OCI-LY7 (cell line): ENCODE measurements around the gene CD300C. TPM values are rescaled to one million over a fixed set of nuclear protein-coding genes. Genes with fewer than 3 reads are reported as not detected.

Experiments used
- BruUV-seq: library from RNA; stranded (reverse); fragments of 400-500 nt; replicated peaks from 2 replicates; lab custom pipeline; 2021; lab: Mats Ljungman, UMichigan
- CTCF ChIA-PET: fragments of 300-600 bp; sonication (Branson Sonifier 250); formaldehyde crosslinking; loops from one replicate; lab custom pipeline; 2022; ENCODE audit warnings: antibody characterized with exemption; ENCODE audit not compliant: unreplicated experiment; lab: Charles Lee
- POLR2A ChIA-PET: fragments of 300-600 bp; sonication (Branson Sonifier 250); formaldehyde crosslinking; loops from one replicate; lab custom pipeline; 2022; ENCODE audit warnings: antibody characterized with exemption; lab: Charles Lee
- DNase-seq: peaks from one replicate; pipeline ENCODE4 v3.0.0-alpha.2; 2015; ENCODE audit warnings: low spot score
- H2AFZ ChIP-seq: fragments of 200-600 bp; sonication (generic), shearing (Covaris generic); 2 replicates; pipeline ENCODE4 v1.6.1; 2014; ENCODE audit warnings: mild to moderate bottlenecking, antibody characterized with exemption, low read length, moderate library complexity
- H3K27ac ChIP-seq: fragments of 200-600 bp; sonication (generic); 2 replicates; pipeline ENCODE4 v1.5.1; 2014; ENCODE audit warnings: mixed run types, low read depth, mild to moderate bottlenecking, moderate library complexity, low read length, inconsistent platforms; ENCODE audit not compliant: poor library complexity, severe bottlenecking
- H3K36me3 ChIP-seq: fragments of 200-600 bp; sonication (generic); 2 replicates; pipeline ENCODE4 v1.6.1; 2014; ENCODE audit warnings: mild to moderate bottlenecking, antibody characterized with exemption, low read length, moderate library complexity, mixed read lengths; ENCODE audit not compliant: insufficient read depth
- H3K4me1 ChIP-seq: fragments of 200-600 bp; sonication (generic); 2 replicates; pipeline ENCODE4 v1.5.1; 2014; ENCODE audit warnings: mild to moderate bottlenecking, low read length; ENCODE audit not compliant: insufficient read depth, poor library complexity, severe bottlenecking
- H3K4me2 ChIP-seq: fragments of 200-600 bp; sonication (generic); 2 replicates; pipeline ENCODE4 v1.6.1; 2014; ENCODE audit warnings: mild to moderate bottlenecking, low read length
- H3K4me3 ChIP-seq: fragments of 200-600 bp; sonication (generic); 2 replicates; pipeline ENCODE4 v1.5.1; 2014; ENCODE audit warnings: mild to moderate bottlenecking, low read depth, low read length; ENCODE audit not compliant: poor library complexity, severe bottlenecking
- H3K79me2 ChIP-seq: fragments of 200-600 bp; sonication (generic); 2 replicates; pipeline ENCODE4 v1.6.1; 2016; ENCODE audit warnings: low read depth, mild to moderate bottlenecking, low read length, moderate library complexity, mixed read lengths; ENCODE audit not compliant: insufficient read depth
- H3K9me2 ChIP-seq: fragments of 200-600 bp; sonication (generic); 2 replicates; pipeline ENCODE4 v1.6.1; 2016; ENCODE audit warnings: mild to moderate bottlenecking, low read length, mixed read lengths; ENCODE audit not compliant: insufficient read depth
- H3K9me3 ChIP-seq: fragments of 200-600 bp; sonication (generic); 2 replicates; pipeline ENCODE4 v1.6.1; 2014; ENCODE audit warnings: mild to moderate bottlenecking, mixed run types, low read length, mixed read lengths
- H4K20me1 ChIP-seq: fragments of 200-600 bp; sonication (generic); 2 replicates; pipeline ENCODE4 v1.6.1; 2014; ENCODE audit warnings: mild to moderate bottlenecking, antibody characterized with exemption, low read length, moderate library complexity, mixed read lengths; ENCODE audit not compliant: insufficient read depth
- CTCF ChIP-seq: fragments of 200-600 bp; sonication (generic); conservative IDR thresholded peaks from 2 replicates; pipeline ENCODE4 v1.5.1; 2014; ENCODE audit warnings: mild to moderate bottlenecking, antibody characterized with exemption, low read length, moderate library complexity, mixed read lengths
- EZH2phosphoT487 ChIP-seq: fragments of 200-600 bp; sonication (generic); IDR thresholded peaks from 2 replicates; pipeline ENCODE4 v1.6.1; 2018; ENCODE audit warnings: low read depth, borderline replicate concordance, mild to moderate bottlenecking, mixed run types, antibody characterized with exemption, low read length, moderate library complexity, mixed read lengths
- intact Hi-C: fragments of 100-400 bp; cut with micrococcal nuclease; formaldehyde crosslinking; loops from one replicate; pipeline ENCODE4 v1.10.0; 2022; ENCODE audit not compliant: unreplicated experiment
- total RNA-seq, 2 experiments: library from RNA; depleted of rRNA in 1 of 2; stranded (reverse); fragments of >200 nt in 1 of 2; shearing (Covaris generic) in 1 of 2; gene quantifications; 2 replicates each; pipeline ENCODE4 v1.2.3, GENCODE V29; 2014 to 2022

Gene CD300C
- total RNA-seq, 2 experiments from 2014 or later: not detected

- no peak for DNase-seq
- no peaks in the 10 kb centered on the region for H3K79me2 ChIP-seq
- H3K27ac ChIP-seq: no peak overlapping the region
- no peaks in the 10 kb centered on the region for H3K4me1 ChIP-seq
- POLR2A ChIA-PET: interaction anchor here (0.6 kb wide), 1 partner anchor 53 kb away, joined by 3 read pairs; no protein-coding TSS in a partner anchor
- no peaks in the 10 kb centered on the region for H4K20me1 ChIP-seq
- no peak for TF ChIP-seq CTCF
- TF ChIP-seq EZH2phosphoT487: no peak
- CTCF ChIA-PET: no interaction called here
- H3K4me2 ChIP-seq: no peak overlapping the region
- BruUV-seq: no TSS peak
- H3K4me3 ChIP-seq: no peak overlapping the region
- H3K36me3 ChIP-seq: no peaks in the 10 kb centered on the region
- no peaks in the 10 kb centered on the region for H3K9me3 ChIP-seq
- H2AFZ ChIP-seq: no peak overlapping the region
- intact Hi-C loops: no loop called here
- no peaks in the 10 kb centered on the region for H3K9me2 ChIP-seq
Measured at GRCh38 chr17:74527756-74528155, 18.2 kb downstream of the CD300C start.

- DNase-seq: no peak
- Histone ChIP-seq H3K79me2 (no peaks in the 10 kb centered on the region), H3K9me2 (no peaks in the 10 kb centered on the region), H3K4me1 (no peaks in the 10 kb centered on the region), H4K20me1 (no peaks in the 10 kb centered on the region), H2AFZ (no peak overlapping the region), H3K27ac (no peak overlapping the region), H3K4me3 (no peak overlapping the region), H3K9me3 (no peaks in the 10 kb centered on the region), H3K4me2 (no peak overlapping the region), H3K36me3 (no peaks in the 10 kb centered on the region)
- TF ChIP-seq EZH2phosphoT487 (no peak), CTCF (no peak)
- POLR2A ChIA-PET: no interaction called here
- intact Hi-C loops: no loop called here
- no TSS peak for BruUV-seq
- CTCF ChIA-PET: no interaction called here
Measured at GRCh38 chr17:74527081-74527480, 18.8 kb downstream of the CD300C start.

- Histone ChIP-seq H3K36me3 (no peaks in the 10 kb centered on the region), H3K4me3 (no peak overlapping the region), H3K4me2 (no peak overlapping the region), H3K79me2 (no peaks in the 10 kb centered on the region), H3K9me3 (no peaks in the 10 kb centered on the region), H3K9me2 (no peaks in the 10 kb centered on the region), H3K4me1 (no peaks in the 10 kb centered on the region), H3K27ac (no peak overlapping the region), H4K20me1 (no peaks in the 10 kb centered on the region), H2AFZ (no peak overlapping the region)
- ChIA-PET POLR2A (no interaction called here), CTCF (no interaction called here)
- no peak for DNase-seq
- intact Hi-C loops: no loop called here
- TF ChIP-seq CTCF (no peak), EZH2phosphoT487 (no peak)
- no TSS peak for BruUV-seq
Measured at GRCh38 chr17:74526681-74527080, 19.2 kb downstream of the CD300C start.
